ACC112 (cell line): Measurements from ENCODE around the gene FOXD2.
A peak's percentile ranks its signal among the peaks of the same experiment; 100 is the strongest.

Source experiments
- H2AFZ ChIP-seq: fragments of 200-600 bp; sonication (generic); one replicate; pipeline ENCODE4 v1.6.0; 2017; ENCODE audit warnings: antibody characterized with exemption, low read length; ENCODE audit not compliant: unreplicated experiment
- H3K27ac ChIP-seq: fragments of 200-600 bp; sonication (generic); 2 replicates; pipeline ENCODE4 v1.5.1; 2014; ENCODE audit warnings: low read depth, mild to moderate bottlenecking, antibody characterized with exemption, low read length, moderate library complexity
- H3K27me3 ChIP-seq: fragments of 200-600 bp; sonication (generic); 2 replicates; pipeline ENCODE4 v1.6.1; 2014; ENCODE audit warnings: mild to moderate bottlenecking, antibody characterized with exemption, low read length, moderate library complexity, mixed read lengths; ENCODE audit not compliant: insufficient read depth
- H3K36me3 ChIP-seq: fragments of 200-600 bp; sonication (generic); 2 replicates; pipeline ENCODE4 v1.6.1; 2016; ENCODE audit warnings: mild to moderate bottlenecking, antibody characterized with exemption, low read length, moderate library complexity, mixed read lengths; ENCODE audit not compliant: insufficient read depth
- H3K4me1 ChIP-seq: fragments of 200-600 bp; sonication (generic); one replicate; pipeline ENCODE4 v1.6.1; 2016; ENCODE audit warnings: low read length, mixed read lengths; ENCODE audit not compliant: insufficient read depth, unreplicated experiment, control insufficient read depth
- H3K4me3 ChIP-seq: fragments of 200-600 bp; sonication (generic); 2 replicates; pipeline ENCODE4 v1.5.1; 2014; ENCODE audit warnings: mild to moderate bottlenecking, low read depth, low read length
- H3K79me2 ChIP-seq: fragments of 200-600 bp; sonication (generic); one replicate; pipeline ENCODE4 v1.6.0; 2016; ENCODE audit warnings: low read length; ENCODE audit not compliant: control insufficient read depth, unreplicated experiment, insufficient read depth

Gene FOXD2

DNA sequence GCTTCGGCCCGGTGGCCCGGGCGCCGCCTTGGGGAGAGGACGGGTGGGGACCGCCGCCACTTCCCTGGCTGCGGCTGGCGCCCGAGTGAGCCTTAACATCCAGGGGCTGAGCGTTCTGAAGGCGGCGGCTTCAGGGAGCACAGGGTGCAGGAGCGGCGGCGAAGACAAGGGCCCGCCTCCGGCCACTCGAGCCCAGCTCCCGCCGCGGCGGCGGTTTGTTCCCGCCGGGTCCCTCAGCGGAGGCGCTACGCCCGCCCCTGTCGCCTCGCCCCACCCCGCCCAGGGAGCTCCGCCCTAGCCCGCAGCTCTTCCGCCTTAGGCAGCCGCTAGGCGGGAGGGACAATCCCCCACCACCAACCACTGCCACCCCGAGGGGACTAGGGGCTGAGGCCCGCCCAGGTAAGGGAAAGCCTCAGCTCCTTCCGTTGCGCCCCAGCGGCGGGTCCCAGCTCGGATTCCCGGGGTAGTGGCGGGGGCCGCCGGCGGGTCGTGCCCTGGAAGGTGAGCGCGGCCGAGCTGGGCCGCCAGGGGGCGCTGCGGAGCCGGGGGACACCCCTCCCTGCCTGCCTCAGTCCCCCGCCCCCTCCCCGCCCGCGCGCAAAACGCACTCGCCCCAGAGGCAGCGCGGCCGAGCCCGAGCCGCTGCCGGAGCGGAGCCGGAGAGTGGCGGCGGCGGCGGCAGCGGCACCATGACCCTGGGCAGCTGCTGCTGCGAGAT lies at the start of gene FOXD2:
TSS of gene FOXD2 (plus strand) at position 598 of the 718 bp plus-strand sequence. CDS start at position 690, 92 bp downstream.
- no peak within 1 kb of the TSS for H3K27ac ChIP-seq
- peak within 1 kb of the TSS; percentile 77 for H2AFZ ChIP-seq
- H3K4me3 ChIP-seq, result peak within 1 kb of the TSS; percentile 83
- no peaks in the 10 kb centered on the region for H3K36me3 ChIP-seq
- H3K79me2 ChIP-seq, result no peaks in the 10 kb centered on the region
- peaks cover 46% of the 10 kb centered on the region for H3K27me3 ChIP-seq
- H3K4me1 ChIP-seq, result peaks cover 6% of the 10 kb centered on the region

DNA sequence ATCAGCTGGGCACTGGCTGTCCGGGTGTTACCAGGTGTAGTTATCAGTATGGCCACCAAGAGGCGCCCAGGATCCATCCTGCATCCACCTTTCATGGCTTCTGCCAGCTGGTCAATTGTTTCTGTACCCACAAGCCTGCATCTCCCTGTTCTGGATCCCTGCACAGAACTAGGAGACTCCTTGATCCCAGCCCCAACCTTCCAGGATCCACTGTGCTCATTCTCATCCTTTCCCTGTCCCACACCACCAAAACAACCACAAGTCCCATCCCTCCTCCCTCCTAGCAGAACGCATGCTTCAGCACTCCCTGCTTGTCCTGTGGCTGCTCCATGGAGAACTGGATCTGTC lies 49.0 kb upstream of the FOXD2 start:
- Histone ChIP-seq H2AFZ (no peak overlapping the region), H3K27ac (no peak overlapping the region), H3K27me3 (no peaks in the 10 kb centered on the region), H3K4me3 (no peak overlapping the region), H3K79me2 (no peaks in the 10 kb centered on the region), H3K4me1 (peaks cover 8% of the 10 kb centered on the region), H3K36me3 (no peaks in the 10 kb centered on the region)

DNA sequence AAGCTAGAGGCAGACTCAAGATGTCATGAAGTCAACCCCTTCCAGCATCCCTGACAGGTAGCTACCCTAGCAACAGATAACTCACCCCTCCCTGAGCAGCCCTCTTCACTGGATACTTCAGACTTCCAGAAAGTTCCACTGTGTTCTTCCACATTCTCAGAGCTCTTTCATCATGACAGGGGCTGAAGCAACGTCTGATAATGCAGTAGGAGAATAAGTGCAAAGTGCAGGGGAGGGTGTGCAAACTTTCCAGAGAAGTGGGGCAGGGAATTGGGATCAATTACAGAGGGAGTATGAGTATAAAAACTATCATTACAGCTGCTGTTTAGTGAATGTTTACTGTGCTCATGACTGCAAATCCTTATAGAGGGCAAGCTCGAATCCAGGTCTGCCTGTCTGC lies 48.1 kb upstream of the FOXD2 start:
- Histone ChIP-seq H3K79me2 (no peaks in the 10 kb centered on the region), H3K4me3 (no peak overlapping the region), H2AFZ (no peak overlapping the region), H3K27ac (no peak overlapping the region), H3K36me3 (no peaks in the 10 kb centered on the region), H3K27me3 (no peaks in the 10 kb centered on the region), H3K4me1 (peaks cover 8% of the 10 kb centered on the region)

DNA sequence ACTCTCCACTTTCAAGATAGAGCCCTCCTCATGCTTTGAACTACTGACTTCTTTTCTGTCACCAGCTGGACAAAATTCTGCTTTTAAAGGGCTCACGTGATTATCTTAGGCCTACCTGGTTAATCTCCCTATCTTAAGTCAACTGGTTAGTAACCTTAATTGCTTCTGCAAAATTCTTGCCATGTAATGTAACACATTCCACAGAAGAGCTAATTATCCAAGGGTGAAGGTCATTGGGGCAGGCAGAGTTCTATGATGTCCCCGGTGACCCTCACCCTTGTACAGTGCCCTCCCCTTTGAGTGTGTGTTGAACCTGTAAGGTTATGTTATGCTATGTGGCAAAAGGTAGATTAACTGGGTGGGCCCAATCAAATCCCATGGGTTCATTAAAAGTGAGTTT lies 47.0 kb upstream of the FOXD2 start:
- Histone ChIP-seq H3K79me2 (no peaks in the 10 kb centered on the region), H3K36me3 (no peaks in the 10 kb centered on the region), H3K27ac (no peak overlapping the region), H2AFZ (no peak overlapping the region), H3K27me3 (no peaks in the 10 kb centered on the region), H3K4me1 (peaks cover 8% of the 10 kb centered on the region), H3K4me3 (no peak overlapping the region)

DNA sequence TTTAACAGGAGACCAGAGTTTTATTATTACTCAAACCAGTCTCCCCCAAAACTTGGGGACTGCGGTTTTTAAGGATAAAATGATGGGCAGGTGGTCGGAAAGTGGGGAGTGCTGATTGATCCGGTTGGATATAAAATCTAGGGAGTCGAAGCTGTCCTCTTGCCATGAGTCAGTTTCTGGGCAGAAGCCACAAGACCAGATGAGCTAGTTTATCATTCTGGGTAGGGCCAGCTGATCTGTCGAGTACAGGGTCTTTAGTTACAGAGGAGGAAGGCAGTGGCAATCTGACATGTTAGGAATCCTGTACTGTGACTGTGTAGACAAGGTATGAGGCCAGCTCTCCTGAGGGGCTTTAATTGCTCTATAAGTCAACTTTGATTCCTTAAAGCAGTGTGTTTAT lies 44.7 kb upstream of the FOXD2 start:
- no peaks in the 10 kb centered on the region for H3K36me3 ChIP-seq
- no peaks in the 10 kb centered on the region for H3K27me3 ChIP-seq
- H3K4me1 ChIP-seq, result peaks cover 3% of the 10 kb centered on the region
- H3K27ac ChIP-seq, result no peak overlapping the region
- no peak overlapping the region for H3K4me3 ChIP-seq
- H3K79me2 ChIP-seq, result no peaks in the 10 kb centered on the region
- H2AFZ ChIP-seq, result no peak overlapping the region

GRCh38 chr1:47395433-47395832 lies 42.4 kb upstream of the FOXD2 start:
- Histone ChIP-seq H3K4me3 (no peak overlapping the region), H3K36me3 (no peaks in the 10 kb centered on the region), H3K79me2 (no peaks in the 10 kb centered on the region), H3K27me3 (peaks cover 10% of the 10 kb centered on the region; the same call in 1 of the 2 replicates), H2AFZ (no peak overlapping the region), H3K4me1 (no peaks in the 10 kb centered on the region), H3K27ac (no peak overlapping the region)

GRCh38 chr1:47396671-47397196 lies 41.1 kb upstream of the FOXD2 start:
- peaks cover 20% of the 10 kb centered on the region; the same call in 1 of the 2 replicates for H3K27me3 ChIP-seq
- no peak overlapping the region for H3K4me3 ChIP-seq
- H3K27ac ChIP-seq, result no peak overlapping the region
- no peak overlapping the region for H2AFZ ChIP-seq
- H3K79me2 ChIP-seq, result no peaks in the 10 kb centered on the region
- no peaks in the 10 kb centered on the region for H3K4me1 ChIP-seq
- no peaks in the 10 kb centered on the region for H3K36me3 ChIP-seq

- Histone ChIP-seq H2AFZ (no peak overlapping the region), H3K27me3 (peaks cover 29% of the 10 kb centered on the region; the same call in 1 of the 2 replicates), H3K4me3 (no peak overlapping the region), H3K4me1 (no peaks in the 10 kb centered on the region), H3K79me2 (no peaks in the 10 kb centered on the region), H3K27ac (no peak overlapping the region), H3K36me3 (no peaks in the 10 kb centered on the region)
Measured at GRCh38 chr1:47399138-47399845, 38.6 kb upstream of the FOXD2 start.

- Histone ChIP-seq H3K4me1 (no peaks in the 10 kb centered on the region), H3K79me2 (no peaks in the 10 kb centered on the region), H3K4me3 (no peak overlapping the region), H3K27ac (no peak overlapping the region), H3K27me3 (peaks cover 29% of the 10 kb centered on the region; the same call in 1 of the 2 replicates), H2AFZ (no peak overlapping the region), H3K36me3 (no peaks in the 10 kb centered on the region)
Measured at GRCh38 chr1:47399846-47400155, 38.0 kb upstream of the FOXD2 start.

GRCh38 chr1:47401761-47402160 lies 36.1 kb upstream of the FOXD2 start:
- Histone ChIP-seq H3K36me3 (no peaks in the 10 kb centered on the region), H3K27me3 (peaks cover 29% of the 10 kb centered on the region; the same call in 1 of the 2 replicates), H2AFZ (no peak overlapping the region), H3K79me2 (no peaks in the 10 kb centered on the region), H3K4me3 (no peak overlapping the region), H3K4me1 (no peaks in the 10 kb centered on the region), H3K27ac (no peak overlapping the region)

DNA sequence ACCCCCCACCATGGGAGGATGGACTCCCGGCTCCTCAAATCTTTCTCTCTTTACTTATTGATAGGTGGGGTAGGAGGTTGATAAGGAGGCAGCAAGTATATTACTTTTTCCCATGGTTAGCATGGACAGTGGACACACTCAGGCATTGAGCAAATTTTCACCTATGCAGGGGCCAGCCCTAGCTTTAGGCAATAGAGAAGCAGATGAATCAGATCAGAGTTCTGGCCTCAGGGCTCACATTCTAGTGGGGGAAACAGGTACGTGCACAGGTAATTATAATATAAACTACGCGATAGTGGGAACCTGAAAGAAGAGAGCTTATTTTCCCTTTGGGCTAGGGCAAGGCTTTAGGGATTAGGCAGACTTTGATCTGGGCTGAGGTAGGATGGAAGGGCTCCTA lies 35.3 kb upstream of the FOXD2 start:
- Histone ChIP-seq H3K27me3 (peaks cover 29% of the 10 kb centered on the region; the same call in 1 of the 2 replicates), H3K79me2 (no peaks in the 10 kb centered on the region), H3K4me3 (no peak overlapping the region), H2AFZ (no peak overlapping the region), H3K27ac (no peak overlapping the region), H3K4me1 (peaks cover 4% of the 10 kb centered on the region), H3K36me3 (no peaks in the 10 kb centered on the region)
